GM19351 (cell line): Measurements from ENCODE around the gene ROS1.
"Not testable (repeated sequence)": the region's sequence is repeated elsewhere in the genome, so short reads cannot be mapped to it uniquely, and the experiment has no call there.

Source experiments
- ATAC-seq: cut with Tn5 transposase; IDR thresholded peaks from one replicate; pipeline ENCODE4 v1.9.1; 2021; ENCODE audit warnings: mild to moderate bottlenecking, moderate library complexity; ENCODE audit not compliant: unreplicated experiment

The ROS1 gene

GRCh38 chr6:117268924-117269323, 156.8 kb downstream of the ROS1 start:
- ATAC-seq = no peak

- ATAC-seq = no peak
Measured at GRCh38 chr6:117267766-117268534, 157.8 kb downstream of the ROS1 start.

DNA sequence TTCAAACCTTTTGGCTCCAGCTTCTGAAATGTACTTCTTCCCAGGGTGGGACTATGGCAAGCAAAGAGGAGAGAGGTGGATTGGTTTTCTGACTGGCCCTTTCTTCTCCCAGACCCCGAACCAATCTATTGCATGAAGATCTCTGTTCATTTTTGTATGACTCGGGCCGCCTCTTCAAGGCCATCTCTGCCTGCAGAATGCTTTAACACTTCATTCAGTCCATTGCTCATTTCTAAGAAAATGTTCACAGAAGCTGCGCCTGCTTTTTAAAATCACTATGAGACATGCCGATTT, 158.7 kb downstream of the ROS1 start:
- ATAC-seq = no peak

DNA sequence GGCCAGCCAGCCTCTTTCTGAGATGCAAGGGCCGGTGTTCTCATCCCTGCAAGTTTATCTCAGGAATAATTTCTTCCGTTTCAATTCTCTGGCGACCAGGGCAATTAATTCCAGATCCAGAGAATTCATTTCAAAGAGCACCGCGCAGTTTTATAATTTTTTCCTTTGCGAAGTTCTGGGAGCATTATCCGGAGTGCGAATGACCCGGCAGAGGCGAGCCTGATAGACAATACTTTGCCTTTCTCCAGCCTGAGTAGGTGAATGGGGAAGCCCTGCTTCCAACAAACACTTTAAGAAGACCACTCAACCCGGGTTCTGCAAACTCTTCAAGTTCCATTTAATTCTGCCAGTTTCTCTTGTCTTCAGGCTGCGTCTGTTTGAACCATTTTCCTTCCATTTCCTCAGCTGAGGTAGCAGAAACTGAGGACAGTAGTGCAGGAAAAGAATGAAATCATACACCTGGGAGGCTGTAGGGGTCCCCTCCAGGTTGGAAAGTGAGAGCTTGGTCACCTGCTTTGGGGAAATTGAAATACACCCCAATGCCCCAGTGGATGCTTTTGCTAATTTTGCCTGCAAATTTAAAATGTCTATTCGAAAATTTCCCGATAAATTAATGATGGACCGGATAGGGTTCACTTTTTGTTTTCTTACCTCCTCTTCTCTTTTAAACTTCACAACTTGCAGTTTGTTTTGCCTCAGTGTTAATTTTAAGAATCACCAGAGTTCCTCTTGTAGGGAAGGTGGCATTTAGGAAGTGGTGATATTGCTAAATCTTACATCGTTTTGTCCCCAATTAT, 159.3 kb downstream of the ROS1 start:
- no peak for ATAC-seq

- ATAC-seq = no peak
Measured at GRCh38 chr6:117265410-117266256, 160.1 kb downstream of the ROS1 start, which contains the start of gene VGLL2. VGLL2 (plus strand) TSS chr6:117265558; CDS start chr6:117265764, 206 bp downstream.

GRCh38 chr6:117264692-117265409, 160.9 kb downstream of the ROS1 start:
- ATAC-seq = no peak

- ATAC-seq = no peak
Measured at GRCh38 chr6:117264369-117264691, 161.4 kb downstream of the ROS1 start.

GRCh38 chr6:117263353-117263927, 162.3 kb downstream of the ROS1 start:
- no peak for ATAC-seq

GRCh38 chr6:117262799-117263198, 162.9 kb downstream of the ROS1 start:
- no peak for ATAC-seq

GRCh38 chr6:117253785-117254184, 172.0 kb downstream of the ROS1 start:
- ATAC-seq = no peak

GRCh38 chr6:117244979-117245378, 180.8 kb downstream of the ROS1 start:
- ATAC-seq = not testable (repeated sequence)

DNA sequence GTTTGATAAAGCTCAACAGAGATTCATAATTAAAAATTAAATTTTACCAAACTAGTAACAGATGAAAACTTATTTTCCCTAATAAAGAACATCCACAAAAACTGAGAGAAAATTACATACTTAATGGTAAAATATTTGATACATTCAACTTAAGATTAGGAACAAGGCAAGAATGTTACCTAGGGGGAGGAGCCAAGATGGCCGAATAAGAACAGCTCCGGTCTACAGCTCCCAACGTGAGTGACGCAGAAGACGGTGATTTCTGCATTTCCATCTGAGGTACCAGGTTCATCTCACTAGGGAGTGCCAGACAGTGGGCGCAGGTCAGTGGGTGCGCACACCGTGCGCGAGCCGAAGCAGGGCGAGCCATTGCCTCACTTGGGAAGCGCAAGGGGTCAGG, 181.2 kb downstream of the ROS1 start:
- not testable (repeated sequence) for ATAC-seq
